Astrocyte (in vitro differentiated cells and primary cell): ENCODE data around the gene KIAA0513.

ENCODE experiments used
- CTCF ChIP-seq: IDR thresholded peaks from 2 replicates; pipeline ENCODE4 v1.5.1; 2011; ENCODE audit warnings: low read depth, mild to moderate bottlenecking, inconsistent platforms, low read length, moderate library complexity; ENCODE audit not compliant: insufficient read depth
- EZH2 ChIP-seq: IDR thresholded peaks from 2 replicates; pipeline ENCODE4 v1.6.1; 2012; ENCODE audit warnings: mild to moderate bottlenecking, low read length, inconsistent platforms; ENCODE audit not compliant: insufficient read depth

DNA sequence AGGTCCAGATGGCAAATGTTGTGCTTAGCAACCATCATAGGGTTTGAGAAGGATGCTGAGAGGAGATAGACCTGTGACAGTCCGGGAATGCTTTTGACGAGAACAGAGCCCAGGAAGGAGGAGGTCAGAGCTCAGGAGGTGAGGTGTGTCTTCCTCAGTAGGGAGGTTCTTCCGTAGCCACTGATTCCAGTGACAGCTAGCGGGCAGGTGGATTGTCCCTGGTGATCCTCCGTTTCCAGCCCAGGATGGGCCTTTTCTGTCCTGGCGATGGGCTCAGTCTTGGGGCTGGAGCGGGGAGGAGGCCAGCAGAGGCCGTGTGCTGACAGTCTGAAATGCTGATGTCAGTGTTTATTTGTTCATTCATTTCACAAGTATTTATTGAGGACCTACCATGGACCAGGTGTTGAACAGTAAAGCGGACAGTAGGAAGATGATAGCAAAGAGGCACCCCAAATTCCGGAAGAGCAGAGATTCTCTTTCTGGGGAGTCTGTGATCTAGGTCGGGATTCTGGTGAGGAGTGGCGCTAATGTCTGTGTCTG is 38.8 kb downstream of the KIAA0513 start:
- TF ChIP-seq CTCF (no peak), EZH2 (no peak)
